Measurements from ENCODE around the gene ANKRD33B. TPM values are rescaled to one million over a fixed set of nuclear protein-coding genes. Genes with fewer than 3 reads are reported as not detected.

Gene ANKRD33B
- total RNA-seq, result 1.3 and 2.3 TPM in 2 replicates

GRCh38 chr5:10563945-10564837 lies at the start of gene ANKRD33B:
Gene ANKRD33B, plus strand, starts transcription at chr5:10564070. Its CDS starts 398 bp downstream, at chr5:10564468.

Other genes with a start within 250 kb of the ANKRD33B start
- gene MARCHF6, start 210.4 kb upstream of the ANKRD33B start, total RNA-seq, result 47.0 and 69.9 TPM in 2 replicates
- gene ROPN1L, start 122.2 kb upstream of the ANKRD33B start, total RNA-seq, result 0.28 and 0.38 TPM in 2 replicates
- gene DAP, start 197.2 kb downstream of the ANKRD33B start, total RNA-seq, result 31.1 and 32.1 TPM in 2 replicates